Effector CD8-positive, alpha-beta T cell (primary cell): ENCODE measurements around the gene GJB5.

Experiments
- DNase-seq: peaks from one replicate; lab custom pipeline; 2025; lab: John Stamatoyannopoulos, UW

Gene GJB5

GRCh38 chr1:34794790-34795180, 39.9 kb downstream of the GJB5 start:
- DNase-seq = no peak

- DNase-seq = no peak
Measured at GRCh38 chr1:34795916-34796315, 41.1 kb downstream of the GJB5 start.

- no peak for DNase-seq
Measured at GRCh38 chr1:34796990-34797389, 42.1 kb downstream of the GJB5 start.

- no peak for DNase-seq
Measured at GRCh38 chr1:34800214-34800613, 45.4 kb downstream of the GJB5 start.

- no peak for DNase-seq
Measured at GRCh38 chr1:34803770-34804169, 48.9 kb downstream of the GJB5 start.

- no peak for DNase-seq
Measured at GRCh38 chr1:34806396-34806795, 51.5 kb downstream of the GJB5 start.
